HG02938 (cell line): ENCODE measurements around the gene SETMAR.

Source experiments
- ATAC-seq: cut with Tn5 transposase; IDR thresholded peaks from one replicate; pipeline ENCODE4 v1.9.1; 2021; ENCODE audit warnings: mild to moderate bottlenecking, moderate library complexity; ENCODE audit not compliant: unreplicated experiment

Gene SETMAR

GRCh38 chr3:4351164-4351855 is 48.1 kb downstream of the SETMAR start:
- peak; percentile 42 for ATAC-seq

DNA sequence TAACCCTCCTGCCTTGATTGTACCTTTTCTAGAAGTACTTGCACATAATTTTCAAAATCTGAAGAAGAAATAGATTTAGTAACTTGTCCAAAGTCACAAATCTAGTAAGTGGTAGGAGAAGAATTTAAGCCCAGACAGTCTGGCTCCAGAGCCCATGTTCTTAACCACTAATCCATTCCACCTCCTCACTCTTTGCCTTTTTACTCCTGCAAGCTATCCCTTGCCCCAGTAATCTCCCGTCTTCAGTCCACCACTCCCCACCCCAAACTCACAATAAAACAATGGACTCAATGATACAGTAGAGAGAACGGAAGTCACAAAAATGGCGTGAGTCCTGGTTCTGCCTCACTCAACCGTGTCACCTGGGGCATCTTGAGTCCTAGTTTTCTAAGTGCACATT is 48.7 kb downstream of the SETMAR start:
- ATAC-seq = no peak

DNA sequence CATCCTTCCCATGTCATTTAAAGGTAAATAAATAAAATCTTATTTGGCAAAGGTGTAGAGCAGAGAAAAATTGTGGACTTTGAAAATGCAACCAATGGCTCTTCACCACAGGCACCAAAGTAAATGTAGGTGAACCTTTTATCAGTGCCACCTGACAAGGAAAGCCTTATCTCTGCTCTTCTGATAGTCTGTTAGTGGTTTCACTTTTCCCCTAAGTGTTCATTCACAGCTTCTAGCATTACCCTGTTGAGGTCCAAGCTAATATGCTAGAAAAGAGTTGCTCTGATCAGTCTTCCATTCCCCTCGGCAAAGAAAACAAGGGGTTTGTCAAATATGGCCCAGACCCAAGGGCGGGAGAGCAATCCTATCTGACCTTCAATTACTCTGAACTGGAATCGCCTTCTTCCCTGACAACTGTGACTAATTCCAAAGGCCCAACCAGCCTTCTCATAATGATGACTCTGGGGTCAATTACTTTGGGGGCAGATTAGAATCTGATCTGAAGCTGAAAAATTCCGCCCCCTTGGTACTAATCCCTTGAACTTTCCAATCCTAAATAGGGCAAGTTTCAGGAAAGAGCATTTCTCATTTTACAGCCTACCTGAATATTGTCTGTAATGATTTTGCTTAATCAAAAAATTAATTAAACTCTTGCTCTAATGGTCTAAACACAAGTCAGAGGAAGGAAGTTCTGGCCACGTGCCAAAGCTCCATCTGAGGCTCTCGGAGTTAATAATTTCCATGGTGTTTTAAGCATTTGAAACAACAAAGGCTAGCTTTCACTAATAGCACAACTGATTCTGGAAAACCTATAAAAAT is 52.4 kb downstream of the SETMAR start:
- no peak for ATAC-seq

- ATAC-seq = no peak
Measured at GRCh38 chr3:4356220-4356540, 53.0 kb downstream of the SETMAR start.

- ATAC-seq = no peak
Measured at GRCh38 chr3:4356546-4357410, 53.6 kb downstream of the SETMAR start.

- ATAC-seq = no peak
Measured at GRCh38 chr3:4358273-4358672, 55.1 kb downstream of the SETMAR start.

- ATAC-seq = no peak
Measured at GRCh38 chr3:4359805-4360502, 56.8 kb downstream of the SETMAR start.

DNA sequence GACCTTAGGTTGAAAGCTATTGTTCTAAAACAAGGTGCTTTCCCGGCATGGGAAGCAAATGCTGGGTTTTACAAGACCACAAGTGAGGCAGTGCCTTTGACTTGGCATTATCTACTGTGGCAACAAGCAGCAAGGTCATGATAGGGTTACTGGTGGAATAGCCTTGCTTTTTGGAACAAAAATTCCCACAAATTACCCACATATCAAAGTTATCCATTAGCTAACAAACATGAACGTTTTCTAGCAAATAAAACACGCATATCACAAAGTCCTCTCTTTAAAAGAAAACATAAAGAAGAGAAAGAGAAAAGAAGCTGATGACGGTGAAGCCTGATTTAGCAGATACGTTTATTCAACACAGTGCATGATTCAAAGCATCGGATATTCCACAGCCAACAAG is 57.6 kb downstream of the SETMAR start:
- ATAC-seq = no peak

DNA sequence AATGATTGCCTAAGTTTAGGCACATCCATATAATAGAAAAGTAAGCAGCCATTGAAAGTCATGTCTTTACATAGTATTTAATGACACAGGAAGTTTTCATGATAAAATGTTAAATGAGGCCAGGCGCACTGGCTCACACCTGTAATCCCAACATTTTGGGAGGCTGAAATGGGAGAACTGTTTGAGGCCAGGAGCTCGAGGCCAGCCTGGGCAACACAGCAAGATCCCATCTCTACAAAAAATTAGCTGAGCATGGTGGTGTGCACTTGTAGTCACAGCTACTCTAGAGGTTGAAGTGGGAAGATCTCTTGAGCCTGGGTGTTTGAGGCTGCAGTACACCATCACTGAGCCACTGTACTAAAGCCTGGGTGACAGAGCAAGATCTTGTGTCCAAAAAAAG is 59.4 kb downstream of the SETMAR start:
- no peak for ATAC-seq
